SIG-M5 treated with dmso at 0.1 percent for 504 hours (cell line): ENCODE data around the gene ATF7IP.

Experiments
- DNase-seq: peaks from one replicate; lab custom pipeline; 2025; ENCODE audit not compliant: unreplicated experiment; lab: John Stamatoyannopoulos, UW

ATF7IP gene

GRCh38 chr12:14416658-14417057, 51.2 kb downstream of the ATF7IP start:
- peak; percentile 45 for DNase-seq

DNA sequence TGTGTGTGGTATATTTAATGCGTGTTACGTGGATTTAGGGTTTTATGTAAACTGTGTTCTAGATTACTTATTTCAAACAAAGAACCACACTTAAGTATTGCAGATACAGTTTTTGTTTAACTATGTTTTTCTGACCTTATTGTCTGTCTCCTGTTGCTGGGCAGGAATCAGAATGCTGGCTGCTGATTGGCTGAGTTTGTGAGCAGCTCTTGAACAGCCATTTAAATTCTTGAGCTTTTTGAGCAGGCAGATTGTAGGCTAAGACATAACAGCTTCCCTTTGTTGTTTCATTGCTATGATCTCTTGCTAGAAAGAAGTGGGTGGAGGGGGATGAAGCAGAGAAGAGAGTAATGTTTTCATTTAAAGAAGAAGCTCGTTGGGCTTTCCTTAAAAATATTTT, 52.2 kb downstream of the ATF7IP start:
- DNase-seq = peak; percentile 32

DNA sequence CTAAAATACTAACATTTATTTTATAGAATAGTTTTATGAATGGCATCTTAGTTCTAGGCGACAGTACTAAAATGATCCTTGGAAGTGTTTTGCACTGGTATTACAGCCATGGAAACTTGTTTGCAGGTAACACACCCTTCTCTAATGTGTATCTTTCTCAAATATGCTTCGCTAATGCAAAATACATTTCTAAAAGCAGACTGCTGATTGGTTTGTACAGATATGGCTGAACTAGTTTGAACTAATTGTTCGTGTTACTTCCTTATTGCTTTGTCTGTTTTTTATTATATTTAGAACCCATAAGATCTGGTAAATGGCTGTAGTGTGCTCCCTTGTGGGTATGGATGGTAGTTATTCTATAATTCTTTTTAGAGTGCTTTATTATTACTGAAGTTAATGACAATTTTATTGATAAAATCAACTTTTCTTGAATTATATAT, 53.0 kb downstream of the ATF7IP start:
- DNase-seq = peak; percentile 26

DNA sequence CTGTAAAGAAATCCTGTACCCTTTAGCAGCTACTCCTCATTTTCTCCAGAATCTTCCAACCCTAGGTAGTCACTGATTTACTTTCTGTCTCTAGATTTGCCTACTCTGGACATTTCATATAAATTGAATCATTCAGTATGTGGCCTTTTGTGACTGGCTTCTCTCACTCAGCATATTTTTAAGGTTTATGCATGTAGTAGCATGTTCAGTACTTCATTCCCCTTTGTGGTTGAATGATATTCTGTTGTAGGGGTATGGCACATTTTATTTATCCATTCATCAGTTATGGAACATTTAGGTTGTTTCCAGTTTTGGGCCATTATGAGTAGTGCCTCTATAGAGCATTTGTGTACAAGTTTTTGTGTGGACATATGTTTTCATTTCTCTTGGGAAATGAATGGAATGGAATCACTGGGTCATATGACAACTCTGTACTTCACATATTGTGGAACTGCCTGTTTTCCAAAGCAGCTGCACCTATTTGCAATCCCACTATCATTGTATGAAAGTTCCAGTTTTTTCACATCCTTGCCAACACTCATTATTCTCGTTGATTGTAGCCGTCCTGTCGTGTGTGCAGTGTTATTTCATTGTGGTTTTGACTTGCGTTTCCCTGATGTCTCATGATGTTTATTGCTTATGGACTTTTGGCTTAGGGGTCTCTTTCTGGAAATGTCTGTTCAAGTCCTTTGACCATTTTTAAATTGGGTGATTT, 57.2 kb downstream of the ATF7IP start:
- no peak for DNase-seq

DNA sequence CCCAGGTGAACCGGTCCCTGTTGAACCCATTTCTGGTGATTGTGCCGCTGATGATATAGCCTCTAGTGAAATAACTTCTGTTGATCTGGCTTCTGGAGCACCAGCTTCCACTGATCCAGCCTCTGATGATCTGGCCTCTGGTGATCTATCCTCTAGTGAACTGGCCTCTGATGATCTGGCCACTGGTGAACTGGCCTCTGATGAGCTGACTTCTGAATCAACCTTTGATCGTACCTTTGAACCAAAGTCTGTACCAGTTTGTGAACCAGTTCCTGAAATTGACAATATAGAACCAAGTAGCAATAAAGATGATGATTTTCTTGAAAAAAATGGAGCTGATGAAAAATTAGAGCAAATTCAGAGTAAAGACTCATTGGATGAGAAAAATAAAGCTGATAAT, 59.1 kb downstream of the ATF7IP start:
- DNase-seq = no peak

- no peak for DNase-seq
Measured at GRCh38 chr12:14426792-14427191, 61.3 kb downstream of the ATF7IP start.

GRCh38 chr12:14427929-14428328, 62.4 kb downstream of the ATF7IP start:
- no peak for DNase-seq

DNA sequence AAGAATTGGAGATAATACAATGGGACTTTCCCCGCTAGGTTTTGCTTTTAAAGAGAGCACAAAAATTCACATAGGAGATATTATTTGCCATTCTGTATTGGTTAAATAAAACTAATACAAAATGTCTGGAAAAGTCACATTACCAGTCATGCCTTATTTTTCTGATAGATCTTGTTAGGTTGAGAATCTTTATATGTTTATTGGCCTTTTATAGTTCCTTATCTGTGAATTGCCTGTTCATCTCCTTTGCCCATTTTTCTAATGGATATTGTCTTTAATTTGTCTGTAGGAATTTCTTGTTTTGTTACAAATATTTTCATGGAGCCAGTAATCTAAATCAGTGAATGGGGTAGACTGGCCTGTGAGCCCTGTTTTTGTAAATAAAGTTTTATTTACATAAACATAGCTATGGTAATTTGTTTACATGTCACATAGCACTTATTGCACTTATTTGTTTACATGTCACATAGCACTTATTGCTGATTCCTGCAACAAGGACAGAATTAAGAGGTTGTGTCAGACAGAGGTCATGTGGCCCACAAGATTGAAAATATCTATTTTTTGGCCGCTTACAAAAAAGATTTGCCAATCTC, 65.0 kb downstream of the ATF7IP start:
- no peak for DNase-seq

DNA sequence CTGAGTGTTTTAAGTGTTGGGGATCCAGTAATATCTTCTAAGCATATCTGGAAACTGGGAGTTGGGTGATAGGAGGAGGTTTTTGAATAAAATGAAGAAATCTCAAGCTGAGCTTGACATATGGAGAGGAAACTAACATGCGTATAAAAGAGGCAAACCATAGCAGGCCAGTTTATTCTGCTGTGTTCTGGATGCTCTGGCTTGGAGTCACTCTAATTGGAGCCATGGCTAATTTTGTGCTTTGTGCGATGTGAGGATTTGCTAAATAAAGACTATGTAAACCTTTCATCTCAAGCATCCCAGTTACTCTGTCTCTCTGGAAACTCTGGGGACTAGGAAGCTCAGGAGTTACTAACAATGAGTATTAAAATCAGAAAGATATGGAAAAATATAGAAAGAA, 66.5 kb downstream of the ATF7IP start:
- no peak for DNase-seq

- no peak for DNase-seq
Measured at GRCh38 chr12:14435627-14436026, 70.1 kb downstream of the ATF7IP start.

- peak; percentile 78 for DNase-seq
Measured at GRCh38 chr12:14442221-14442881, 76.9 kb downstream of the ATF7IP start.

GRCh38 chr12:14443531-14443930, 78.0 kb downstream of the ATF7IP start:
- peak; percentile 22 for DNase-seq

GRCh38 chr12:14450479-14450878, 85.0 kb downstream of the ATF7IP start:
- DNase-seq = no peak

DNA sequence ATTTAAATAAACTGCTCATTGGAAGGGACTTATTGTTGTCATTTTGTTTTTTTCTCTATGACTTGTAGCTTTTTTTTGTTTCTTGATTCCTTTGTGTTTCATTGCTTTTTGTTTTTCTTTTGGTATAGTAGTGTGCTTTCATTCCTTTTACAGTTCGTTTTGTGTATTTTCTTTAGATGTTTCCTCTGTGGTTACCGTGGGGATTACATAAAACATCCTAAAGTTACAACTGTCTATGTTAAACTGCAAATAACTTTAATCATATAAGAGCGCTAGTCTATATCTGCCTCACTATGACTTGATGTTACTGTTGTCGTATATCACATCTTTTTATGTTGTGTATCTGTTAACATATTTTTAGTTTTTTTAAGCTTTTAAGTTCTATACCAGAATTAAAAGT, 86.9 kb downstream of the ATF7IP start:
- no peak for DNase-seq

- DNase-seq = no peak
Measured at GRCh38 chr12:14452865-14453264, 87.4 kb downstream of the ATF7IP start.

GRCh38 chr12:14454098-14454907, 88.8 kb downstream of the ATF7IP start:
- peak; percentile 80 for DNase-seq

DNA sequence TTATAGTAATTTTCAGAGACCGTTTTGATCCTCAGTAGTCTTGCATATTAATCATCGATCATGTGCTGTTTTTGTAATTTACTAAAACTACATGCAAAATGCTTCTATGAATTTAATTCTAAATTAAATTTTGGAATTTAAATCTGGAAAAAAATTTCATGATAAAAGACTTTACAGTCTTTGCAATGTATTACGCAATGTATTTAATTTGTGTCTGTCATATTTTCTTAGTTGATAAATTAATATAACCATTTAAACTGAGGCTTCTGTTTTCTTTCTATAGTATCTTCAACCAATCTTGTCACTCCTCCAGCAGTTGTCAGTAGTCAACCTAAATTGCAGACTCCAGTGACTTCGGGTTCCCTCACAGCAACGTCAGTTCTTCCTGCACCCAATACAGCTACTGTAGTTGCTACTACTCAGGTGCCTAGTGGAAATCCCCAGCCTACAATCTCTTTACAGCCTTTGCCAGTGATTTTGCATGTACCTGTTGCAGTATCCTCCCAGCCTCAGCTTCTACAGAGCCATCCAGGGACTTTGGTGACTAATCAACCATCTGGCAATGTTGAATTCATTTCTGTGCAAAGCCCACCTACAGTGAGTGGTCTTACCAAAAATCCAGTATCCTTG, 94.8 kb downstream of the ATF7IP start:
- no peak for DNase-seq

DNA sequence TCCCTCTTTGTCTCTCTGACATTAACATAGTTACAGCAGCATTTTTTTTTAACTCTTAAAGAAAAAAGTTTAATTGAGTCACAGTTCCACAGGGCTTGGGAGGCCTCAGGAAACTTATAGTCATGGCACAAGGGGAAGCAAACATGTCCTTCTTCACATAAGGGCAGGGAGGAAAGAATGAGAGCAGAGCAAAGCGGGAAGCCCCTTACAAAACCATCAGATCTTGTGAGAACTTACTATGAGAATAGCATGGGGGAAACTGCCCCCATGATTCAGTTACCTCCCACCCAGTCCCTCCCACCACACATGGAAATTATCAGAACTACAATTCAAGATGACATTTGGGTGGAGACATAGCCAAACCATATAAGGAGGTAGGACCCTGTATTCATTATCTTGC, 106.0 kb downstream of the ATF7IP start:
- no peak for DNase-seq

GRCh38 chr12:14473707-14474287, 108.3 kb downstream of the ATF7IP start:
- peak; percentile 25 for DNase-seq

DNA sequence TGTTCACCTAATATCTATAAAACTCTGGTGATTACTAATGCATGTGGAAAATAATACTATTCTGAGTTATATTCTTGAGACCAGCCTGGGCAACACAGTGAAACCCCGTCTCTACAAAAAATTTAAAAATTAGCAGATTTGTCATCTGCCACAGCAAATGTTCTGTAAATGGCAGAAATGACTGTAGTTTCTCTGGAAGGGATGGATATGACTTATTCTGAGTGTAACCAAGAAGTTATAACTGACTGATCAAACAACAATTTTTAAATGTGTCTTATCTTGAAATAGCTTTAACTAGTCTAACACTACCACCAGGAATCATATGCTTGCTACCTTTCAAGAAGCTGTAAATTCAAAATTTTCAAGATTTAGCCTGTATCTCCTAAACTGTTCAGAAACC, 113.5 kb downstream of the ATF7IP start:
- DNase-seq = no peak

DNA sequence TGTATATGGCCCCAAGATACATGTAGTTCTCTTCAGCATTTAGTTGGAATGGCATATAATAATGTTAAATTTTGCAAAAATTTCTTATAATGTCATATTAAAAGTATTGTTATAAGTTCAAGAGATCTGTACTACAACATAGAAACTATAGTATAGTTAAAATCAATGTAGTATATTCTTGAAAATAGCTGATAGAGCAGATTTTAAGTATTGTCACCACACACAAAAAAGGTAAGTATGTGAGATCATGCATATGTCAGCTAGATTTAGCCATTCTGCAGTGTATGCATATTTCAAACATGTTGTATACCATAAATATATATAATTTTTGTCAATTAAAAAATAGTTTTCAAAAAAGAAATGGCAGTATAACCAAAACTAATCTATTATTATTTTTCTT, 115.7 kb downstream of the ATF7IP start:
- no peak for DNase-seq
